HG02610 (cell line): ENCODE data around the gene REXO4.
"Not testable (repeated sequence)": the region's sequence is repeated elsewhere in the genome, so short reads cannot be mapped to it uniquely, and the experiment has no call there.

Experiments
- ATAC-seq: cut with Tn5 transposase; IDR thresholded peaks from one replicate; pipeline ENCODE4 v1.9.1; 2021; ENCODE audit warnings: mild to moderate bottlenecking, moderate library complexity; ENCODE audit not compliant: unreplicated experiment

Gene REXO4

DNA sequence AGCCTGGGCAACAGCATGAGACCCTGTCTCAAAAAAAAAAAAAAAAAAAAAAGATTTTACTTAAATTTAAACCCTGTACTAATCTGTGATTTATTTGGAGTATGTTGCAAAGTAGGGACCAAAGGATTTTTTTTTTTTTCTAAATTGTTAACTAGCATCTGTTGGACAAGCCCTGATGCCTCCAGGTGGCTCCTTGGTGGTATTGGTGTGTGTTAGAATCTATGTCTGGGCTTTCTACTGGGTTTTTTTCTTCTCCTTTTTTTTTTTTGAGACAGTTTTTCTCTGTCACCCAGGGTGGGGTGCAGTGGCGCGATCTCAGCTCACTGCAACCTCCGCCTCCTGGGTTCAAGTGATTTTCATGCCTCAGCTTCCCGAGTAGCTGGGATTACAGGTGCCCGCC lies 34.1 kb upstream of the REXO4 start:
- ATAC-seq = not testable (repeated sequence)

DNA sequence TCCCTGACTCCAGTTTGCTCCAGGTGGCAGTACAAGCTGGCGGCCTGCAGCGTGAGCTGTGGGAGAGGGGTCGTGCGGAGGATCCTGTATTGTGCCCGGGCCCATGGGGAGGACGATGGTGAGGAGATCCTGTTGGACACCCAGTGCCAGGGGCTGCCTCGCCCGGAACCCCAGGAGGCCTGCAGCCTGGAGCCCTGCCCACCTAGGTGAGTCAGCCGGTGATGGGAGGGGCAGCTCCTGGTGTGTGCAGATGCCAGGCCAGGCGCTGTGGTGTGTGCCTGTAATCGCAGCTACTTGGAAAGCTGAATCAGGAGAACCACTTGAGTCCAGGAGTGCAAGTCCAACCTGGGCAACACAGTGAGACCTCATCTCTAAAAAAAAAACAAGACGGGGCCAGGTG lies 31.9 kb upstream of the REXO4 start:
- no peak for ATAC-seq

DNA sequence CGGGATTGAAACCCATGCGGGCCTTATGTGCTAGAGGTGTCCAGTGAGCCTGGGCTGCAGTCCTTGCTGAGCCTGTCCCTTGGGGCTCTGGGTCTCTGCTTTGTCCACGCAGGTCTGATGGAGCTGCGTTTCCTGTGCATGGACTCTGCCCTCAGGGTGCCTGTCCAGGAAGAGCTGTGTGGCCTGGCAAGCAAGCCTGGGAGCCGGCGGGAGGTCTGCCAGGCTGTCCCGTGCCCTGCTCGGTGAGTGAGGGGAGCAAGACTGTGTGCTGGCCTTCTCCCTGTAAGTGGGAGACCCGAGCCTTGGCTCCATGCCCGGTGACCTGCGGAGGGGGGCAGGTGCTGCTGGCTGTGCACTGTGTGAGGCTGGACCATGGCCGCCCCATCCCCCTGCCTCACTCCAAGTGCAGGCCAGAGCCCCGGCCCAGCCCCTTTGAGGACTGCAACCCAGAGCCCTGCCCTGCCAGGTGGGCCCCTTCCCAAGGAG lies 30.7 kb upstream of the REXO4 start:
- ATAC-seq = no peak

DNA sequence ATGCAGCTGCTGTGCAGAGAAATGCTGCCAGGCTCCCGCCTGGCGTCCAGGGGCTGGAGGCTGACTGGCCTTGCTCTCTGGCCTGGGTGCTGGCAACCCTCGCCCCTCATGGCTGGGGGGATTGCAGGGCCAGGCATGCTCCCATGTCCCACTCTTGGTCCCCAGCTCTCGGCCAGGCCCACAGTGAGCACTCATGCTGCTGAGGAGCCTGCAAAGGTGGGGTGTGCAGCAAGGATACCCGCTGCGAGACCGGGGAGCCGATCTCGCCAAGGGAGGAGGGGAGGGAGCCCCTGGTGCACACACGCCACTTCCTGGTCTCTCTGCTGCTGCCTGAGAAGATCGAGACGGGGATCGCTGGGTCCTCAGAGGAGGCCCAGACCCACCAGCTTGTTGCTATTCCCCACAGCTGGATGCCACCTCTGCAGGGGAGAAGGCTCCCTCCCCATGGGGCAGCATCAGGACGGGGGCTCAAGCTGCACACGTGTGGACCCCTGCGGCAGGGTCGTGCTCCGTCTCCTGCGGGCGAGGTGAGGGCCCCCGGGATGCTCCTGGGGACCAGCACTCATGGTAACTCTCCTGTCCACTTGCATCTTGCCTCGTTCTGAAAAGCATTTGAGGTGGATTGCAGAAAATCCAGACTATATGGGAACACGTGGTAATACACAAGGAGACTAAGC lies 27.6 kb upstream of the REXO4 start:
- ATAC-seq = no peak

DNA sequence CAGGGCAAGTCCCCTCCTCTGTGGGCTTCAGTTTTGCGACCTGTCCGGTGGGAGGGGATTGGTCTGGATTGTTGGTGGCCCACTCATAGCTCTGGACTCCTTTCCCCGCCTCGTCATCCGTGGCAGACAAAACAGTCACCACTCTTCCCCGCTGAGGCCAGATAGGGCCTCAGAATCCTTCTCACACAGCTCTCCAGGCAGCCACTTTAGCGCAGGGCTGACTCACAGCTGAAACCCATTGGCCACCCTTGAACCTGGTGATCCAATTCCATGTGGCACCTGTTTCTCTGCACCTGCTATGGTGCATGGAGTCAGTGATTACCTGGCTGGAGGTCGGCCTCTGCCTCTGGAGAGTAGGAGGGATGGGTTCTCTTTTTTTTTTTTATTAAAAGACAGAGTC lies 26.2 kb upstream of the REXO4 start:
- ATAC-seq = no peak

DNA sequence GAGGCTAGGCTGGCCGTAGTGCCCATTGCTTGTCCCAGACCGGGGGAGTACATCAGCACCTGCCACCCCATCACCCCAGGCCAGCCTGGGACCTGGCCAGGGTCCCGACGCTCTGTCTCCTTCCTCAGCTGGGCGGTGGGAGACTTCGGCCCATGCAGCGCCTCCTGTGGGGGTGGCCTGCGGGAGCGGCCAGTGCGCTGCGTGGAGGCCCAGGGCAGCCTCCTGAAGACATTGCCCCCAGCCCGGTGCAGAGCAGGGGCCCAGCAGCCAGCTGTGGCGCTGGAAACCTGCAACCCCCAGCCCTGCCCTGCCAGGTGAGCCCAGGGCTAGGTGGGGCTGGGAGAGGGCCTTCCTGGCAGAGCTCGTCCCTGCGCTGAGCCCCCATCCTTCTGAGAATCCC lies 25.4 kb upstream of the REXO4 start:
- no peak for ATAC-seq

DNA sequence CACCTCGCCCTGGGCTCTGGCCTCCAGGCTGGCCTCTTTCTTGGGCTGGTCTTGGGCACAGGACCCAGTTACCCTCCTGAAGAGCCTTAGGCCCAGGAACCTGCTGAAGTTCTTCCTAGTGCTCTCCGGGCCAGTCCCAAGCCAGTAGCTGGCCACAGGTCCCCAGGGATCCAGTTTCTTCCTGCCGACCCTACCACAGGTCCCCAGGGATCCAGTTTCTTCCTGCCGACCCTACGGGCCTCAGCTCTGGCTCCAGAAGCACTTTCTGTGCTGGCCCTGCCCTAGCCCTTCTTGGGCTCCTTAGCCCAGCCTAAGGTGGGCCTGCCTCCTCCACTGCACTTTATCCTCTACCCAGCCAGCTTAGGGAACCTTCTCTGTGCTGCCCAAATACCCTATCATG lies 23.8 kb upstream of the REXO4 start:
- ATAC-seq = no peak

DNA sequence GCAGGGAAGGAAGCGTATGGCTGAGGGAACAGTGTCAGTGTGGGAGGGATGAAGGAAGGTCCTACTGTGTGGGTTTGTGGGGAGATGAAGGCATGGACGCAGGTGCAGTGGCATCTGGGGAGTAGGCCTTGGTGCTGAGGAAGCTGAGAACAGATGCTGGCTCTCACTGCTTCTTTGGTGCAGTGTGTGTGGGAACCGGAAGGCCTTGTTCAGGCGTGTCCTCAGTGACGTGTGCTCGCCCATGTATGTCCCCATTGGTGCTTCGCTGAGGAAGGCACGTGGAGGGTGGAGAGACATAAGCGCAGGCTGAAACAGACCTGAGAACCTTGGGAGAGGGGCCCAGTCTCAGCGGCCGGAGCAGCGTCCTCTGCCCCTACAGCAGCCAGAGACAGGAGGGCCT lies 23.1 kb upstream of the REXO4 start:
- peak; percentile 64 for ATAC-seq

DNA sequence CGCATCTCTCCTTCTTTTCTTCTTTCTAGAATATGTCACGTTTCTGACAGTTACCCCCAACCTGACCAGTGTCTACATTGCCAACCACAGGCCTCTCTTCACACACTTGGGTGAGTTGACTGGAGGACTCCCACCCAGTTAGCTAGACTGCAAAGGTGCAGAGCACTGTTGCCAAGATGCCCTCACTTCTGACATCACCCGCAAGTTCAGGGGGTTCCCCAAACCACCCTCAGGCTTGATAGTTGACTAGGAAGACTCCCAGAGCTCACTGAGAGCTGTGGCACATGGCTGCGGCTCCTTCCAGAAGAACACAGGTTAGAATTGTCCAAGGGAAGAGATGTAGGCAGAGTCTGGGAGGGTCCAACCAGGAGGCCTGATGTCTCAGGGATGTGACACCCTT lies 21.5 kb upstream of the REXO4 start:
- ATAC-seq = no peak

DNA sequence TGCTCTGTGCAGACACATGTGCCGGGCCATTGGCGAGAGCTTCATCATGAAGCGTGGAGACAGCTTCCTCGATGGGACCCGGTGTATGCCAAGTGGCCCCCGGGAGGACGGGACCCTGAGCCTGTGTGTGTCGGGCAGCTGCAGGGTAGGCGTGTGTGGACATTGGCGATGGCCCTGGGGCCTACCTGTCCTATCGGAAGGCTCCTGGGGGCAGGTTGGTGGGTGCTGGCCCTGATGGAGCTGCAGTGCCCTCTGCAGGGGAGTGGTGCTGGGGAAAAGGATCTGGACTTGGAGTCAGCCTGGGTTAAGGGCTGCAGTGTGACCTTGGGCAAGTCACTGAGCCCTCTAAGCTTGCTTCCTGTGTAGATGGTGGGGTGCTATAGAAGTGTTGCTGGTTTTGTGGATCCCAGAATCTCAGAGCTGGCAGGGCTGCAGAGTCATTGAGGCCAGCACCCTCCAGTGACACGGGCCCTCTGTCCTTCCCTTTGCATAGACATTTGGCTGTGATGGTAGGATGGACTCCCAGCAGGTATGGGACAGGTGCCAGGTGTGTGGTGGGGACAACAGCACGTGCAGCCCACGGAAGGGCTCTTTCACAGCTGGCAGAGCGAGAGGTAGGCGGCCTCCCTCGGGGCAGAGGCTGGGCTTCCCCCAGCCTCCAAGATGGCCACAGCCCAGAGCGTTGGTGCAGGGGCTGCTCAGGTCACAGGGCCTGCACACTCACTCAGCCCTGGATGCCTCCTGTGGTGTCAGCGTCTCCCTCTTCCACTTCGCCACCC lies 20.1 kb upstream of the REXO4 start:
- ATAC-seq = no peak

DNA sequence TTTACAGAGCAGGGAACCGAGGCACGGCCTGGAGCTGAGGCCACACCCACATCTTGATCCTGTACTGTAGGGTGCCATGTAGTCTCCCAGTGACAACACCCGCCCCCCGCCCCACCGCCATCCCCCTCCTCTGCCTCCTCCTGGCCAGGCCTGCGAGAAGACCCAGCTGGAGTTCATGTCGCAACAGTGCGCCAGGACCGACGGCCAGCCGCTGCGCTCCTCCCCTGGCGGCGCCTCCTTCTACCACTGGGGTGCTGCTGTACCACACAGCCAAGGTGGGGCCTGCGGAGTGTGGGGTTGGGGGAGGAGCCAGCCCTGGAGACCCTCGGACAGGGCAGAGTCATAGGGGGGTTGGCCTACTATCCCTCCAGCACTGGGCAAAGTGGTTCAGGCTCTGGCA lies 18.9 kb upstream of the REXO4 start:
- no peak for ATAC-seq

DNA sequence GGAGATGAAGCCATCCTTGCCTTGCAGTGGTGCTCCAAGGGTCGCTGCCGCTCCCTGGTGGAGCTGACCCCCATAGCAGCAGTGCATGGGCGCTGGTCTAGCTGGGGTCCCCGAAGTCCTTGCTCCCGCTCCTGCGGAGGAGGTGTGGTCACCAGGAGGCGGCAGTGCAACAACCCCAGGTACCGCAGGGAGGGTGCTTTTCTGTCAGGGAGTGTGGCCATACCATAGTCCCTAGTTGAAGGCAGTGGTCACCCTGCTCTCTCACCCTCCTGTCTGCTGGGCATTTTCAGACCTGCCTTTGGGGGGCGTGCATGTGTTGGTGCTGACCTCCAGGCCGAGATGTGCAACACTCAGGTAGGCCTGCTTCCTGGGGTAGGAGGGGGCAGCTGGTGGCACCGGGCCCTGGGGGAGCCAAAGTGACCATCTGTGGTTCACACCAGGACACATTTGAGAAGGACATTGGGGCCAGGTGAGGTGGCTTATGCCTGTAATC lies 15.6 kb upstream of the REXO4 start:
- no peak for ATAC-seq

DNA sequence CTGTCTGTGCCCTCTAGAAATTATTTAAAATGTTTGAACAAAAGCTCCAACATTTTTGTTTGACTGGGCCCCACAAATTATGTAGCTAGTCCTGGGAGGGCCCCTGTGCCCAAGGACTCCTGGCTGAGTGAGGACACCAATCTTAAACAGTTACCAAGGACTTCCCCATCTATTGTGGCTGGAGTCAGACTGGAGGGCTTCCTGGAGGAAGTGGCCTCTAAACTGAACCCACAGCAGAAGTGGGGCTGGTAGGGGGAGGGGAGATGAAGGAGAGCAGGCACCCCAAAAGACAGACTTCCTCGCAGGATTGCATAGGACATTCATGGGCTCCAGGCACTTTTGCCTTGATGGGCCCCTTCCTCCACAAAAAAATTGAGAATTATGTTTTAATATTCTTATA lies 12.4 kb upstream of the REXO4 start:
- no peak for ATAC-seq

DNA sequence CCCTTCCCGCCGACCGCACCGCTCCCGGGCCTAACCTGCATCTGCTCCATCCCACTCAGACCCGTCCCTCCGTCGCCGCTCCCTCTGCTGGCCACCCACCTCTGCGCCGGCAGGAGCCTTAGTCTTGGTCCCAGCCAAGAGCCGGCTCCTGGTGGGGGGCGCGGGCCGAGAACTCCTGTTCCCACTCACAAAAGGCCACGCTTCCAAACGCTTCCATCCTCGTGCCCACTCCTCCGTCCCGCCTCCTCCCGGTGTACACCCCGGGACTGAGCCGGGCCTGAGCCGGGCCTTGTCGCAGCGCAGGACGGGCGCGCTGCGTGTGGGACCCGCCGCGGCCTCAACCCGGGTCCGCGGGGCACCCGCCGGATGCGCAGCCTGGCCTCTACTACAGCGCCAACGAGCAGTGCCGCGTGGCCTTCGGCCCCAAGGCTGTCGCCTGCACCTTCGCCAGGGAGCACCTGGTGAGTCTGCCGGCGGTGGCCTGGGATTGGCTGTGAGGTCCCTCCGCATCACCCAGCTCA lies 11.9 kb upstream of the REXO4 start:
- no peak for ATAC-seq

DNA sequence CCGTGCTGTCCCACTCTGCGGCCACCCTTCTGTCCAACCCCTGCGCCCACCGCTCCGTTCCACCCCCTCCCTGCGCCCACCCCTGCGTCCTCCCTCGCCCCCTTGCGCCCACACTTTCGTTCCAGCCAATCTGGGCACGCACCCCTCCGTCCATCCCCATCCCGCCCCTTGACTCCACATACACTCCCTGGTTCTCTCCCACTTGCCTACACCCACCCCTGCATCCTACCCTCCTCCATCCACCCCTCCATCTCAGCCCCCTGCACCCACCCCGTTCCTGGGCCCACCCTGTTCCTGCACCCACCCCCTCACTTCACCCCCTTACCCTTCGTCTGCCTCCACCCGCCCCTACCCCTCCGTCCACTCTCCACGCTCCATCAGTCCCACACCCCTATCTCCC lies 11.4 kb upstream of the REXO4 start:
- ATAC-seq = no peak

DNA sequence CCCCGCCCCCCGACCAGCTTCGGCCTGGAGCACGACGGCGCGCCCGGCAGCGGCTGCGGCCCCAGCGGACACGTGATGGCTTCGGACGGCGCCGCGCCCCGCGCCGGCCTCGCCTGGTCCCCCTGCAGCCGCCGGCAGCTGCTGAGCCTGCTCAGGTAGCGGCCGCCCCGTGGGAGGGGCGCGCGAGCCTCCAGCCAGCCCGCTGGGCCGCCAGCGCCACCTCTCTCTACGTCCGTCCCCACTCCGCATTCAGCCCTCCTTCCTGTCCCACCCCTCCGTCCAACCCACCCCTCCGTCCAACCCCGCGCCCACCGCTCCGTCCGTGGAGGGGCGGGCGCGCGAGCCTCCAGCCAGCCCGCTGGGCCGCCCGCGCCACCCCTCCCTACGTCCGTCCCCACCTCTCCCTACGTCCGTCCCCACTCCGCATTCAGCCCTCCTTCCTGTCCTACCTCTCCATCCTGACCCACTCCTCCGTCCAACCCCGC lies 10.8 kb upstream of the REXO4 start:
- ATAC-seq = no peak

DNA sequence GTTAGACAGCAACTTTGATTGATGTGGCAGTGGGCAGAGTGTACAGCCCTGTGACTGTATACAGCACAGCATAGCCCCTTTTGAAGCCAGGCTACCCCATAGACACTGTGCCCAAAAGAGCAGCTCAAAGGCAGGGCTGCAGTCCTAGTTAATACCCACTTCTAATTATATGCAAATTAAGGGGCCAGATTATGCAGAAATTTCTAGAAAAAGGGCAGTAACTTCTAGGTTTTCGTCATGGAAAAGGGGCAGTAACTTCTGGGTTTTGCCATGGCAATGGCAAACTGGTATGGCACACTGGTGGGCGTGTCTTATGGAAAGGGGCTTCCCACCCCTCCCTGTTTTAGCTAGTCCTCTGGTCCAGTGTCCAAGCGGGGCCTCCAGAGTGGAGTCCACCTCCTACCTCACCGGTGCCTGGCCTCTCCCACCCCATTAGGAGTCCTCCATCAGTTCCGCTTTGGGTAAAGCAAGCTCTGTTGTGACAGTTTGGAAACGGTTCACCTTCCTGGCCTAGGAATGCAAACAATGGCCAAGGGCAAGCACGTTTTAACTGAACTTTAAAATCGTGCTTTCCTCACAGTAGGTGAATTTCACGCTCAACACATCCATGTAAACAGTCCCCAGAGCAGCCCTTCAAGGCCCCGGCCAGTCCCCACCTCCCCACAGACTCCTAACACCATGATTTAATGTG lies 10.0 kb upstream of the REXO4 start:
- ATAC-seq = no peak

DNA sequence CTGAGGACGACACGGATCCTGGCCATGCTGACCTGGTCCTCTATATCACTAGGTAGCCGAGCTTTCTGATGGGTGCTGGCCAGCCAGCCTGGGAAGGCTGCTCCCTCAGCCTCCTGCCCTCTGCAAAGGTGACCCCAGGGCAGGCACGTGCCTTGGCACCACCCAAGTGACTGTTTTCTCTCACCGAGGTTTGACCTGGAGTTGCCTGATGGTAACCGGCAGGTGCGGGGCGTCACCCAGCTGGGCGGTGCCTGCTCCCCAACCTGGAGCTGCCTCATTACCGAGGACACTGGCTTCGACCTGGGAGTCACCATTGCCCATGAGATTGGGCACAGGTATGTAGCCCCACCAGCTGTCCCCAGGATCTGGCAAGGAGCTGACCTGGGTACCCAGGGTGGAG lies 8.2 kb upstream of the REXO4 start:
- no peak for ATAC-seq

DNA sequence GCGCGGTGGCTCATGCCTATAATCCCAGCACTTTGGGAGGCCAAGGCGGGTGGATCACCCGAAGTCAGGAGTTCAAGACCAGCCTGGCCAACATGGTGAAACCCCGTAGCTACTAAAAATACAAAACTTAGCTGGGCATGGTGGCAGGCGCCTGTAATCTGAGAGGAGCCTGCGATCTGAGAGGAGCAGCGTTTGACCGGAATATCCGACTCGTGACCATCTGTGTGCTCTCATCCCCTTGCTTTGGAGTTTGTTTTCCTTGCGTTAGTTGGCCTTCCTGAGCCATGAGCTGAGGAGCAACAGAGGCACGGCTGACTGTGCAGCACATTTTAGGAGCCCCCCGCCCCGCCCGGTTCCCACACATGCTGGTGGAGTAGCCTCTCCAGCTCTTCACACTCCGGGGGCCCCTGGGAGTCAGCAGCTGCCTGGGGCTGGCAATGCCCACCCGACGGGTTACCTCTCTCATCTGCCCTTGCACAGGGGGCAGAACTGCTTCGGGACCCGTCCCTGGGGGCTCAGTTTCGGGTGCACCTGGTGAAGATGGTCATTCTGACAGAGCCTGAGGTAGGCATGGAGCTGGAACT lies 7.3 kb upstream of the REXO4 start:
- ATAC-seq = no peak

DNA sequence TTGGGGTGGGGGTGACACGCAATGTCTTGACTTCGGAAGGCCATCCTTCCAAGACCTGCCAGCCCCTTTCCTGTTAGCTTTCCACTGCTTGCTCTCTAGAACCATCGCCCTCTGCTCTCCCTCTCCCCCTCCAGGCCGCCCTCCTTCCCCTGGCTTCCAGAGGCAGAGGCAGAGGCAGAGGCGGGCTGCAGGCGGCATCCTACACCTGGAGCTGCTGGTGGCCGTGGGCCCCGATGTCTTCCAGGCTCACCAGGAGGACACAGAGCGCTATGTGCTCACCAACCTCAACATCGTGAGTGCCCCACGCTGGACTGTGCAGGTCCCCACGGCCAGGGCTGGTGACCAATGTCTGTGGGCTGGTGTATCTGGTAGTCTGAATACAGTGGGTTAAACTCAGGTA lies 6.4 kb upstream of the REXO4 start:
- ATAC-seq = no peak

DNA sequence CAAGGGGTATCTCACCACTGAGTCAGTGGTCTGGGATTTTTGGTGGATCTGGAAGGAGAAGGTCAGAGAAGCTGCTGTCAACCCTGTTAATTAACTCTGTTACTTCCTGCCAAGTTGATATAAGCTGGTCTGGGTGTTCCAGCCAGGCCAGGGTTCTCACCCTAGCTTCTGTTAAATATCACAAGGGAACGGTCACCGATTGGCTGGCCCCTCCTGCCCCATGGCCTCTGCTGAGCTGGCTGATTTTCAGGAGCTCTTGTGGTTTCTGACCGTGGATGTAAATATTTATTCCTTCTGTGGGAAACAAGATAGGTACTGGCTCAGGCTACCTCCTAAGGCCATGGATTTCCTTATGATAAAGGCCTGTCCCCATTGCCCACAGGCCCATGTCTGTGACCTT lies 5.4 kb upstream of the REXO4 start:
- no peak for ATAC-seq
